Stimulated activated naive CD4-positive, alpha-beta T cell (primary cell): ENCODE data around the gene COL4A2.

Experiments
- DNase-seq, 6 experiments: peaks; one replicate each; lab custom pipeline; 2025; lab: John Stamatoyannopoulos, UW

Gene COL4A2

DNA sequence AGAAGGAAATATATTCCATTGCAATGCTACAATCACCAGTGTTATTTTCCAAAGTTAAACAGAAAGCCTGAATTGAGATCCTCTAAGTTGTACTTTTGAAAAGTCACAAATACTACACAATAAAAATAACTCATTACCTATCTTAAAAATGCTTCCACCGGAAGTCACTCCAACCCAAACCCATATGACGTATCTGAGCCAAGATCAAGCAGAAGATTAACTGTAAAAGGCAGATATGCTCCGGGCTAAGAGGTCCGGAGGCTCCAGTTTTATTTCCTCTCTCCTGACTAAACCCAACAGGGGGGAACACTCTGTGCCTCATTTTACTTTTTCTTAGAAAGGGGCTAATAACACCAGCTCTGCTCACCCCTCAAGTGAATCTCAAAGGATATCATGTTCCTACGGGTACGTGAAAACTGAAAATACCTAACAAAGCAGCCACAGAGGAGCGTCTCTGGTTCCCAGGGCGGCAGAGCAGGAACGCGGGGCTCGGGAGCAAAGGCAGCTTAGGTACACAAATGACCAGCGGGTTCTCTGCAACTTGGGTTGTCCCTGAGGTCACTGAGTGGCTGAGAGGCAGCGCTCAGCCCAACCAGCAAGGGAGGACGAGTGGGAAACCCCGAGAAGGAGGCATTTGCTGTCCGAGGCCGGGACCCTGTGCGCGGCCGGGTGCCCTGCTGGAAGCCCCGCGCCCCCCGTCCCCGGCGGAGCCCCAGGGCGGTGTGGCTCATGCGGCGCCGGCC, 253.7 kb downstream of the COL4A2 start:
- DNase-seq = peak in 3 of 6 experiments; percentile 17 to 41 (median 23)

DNA sequence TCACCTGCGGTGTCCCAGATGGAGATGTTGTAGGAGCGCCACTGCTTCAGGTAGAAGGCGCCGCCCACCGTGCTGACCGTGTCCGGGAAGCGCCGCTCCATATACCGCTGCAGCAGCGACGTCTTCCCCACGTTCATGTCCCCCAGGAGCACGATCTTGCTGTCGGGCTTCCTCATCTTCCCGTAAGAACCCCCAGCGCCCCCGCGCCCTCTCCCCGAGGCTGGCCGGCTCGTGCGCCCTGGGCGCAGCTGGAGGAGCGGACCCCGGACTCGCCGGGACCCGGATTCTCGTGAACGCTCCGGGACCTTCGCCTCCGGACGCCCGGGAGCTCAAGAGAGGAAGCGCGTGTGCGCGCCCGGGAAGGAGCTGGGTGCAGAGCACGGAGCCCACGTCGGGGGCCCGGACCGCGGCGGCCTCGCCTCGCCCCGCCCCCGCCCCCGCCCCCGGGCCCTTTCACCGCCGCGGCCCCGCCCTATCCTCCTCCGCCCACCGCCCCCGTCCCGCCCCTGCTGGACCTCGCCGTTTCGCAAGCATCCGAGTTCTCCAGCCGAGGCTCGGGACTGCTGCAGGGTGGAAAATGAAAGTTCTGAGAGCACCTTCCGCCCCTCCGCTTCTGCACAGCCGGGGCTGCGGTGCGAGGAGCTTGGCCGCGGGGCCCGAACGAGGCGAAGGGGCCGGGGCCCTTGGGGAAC, 254.4 kb downstream of the COL4A2 start, which contains the start of gene RAB20:
Gene RAB20, minus strand, starts transcription at position 379 of the 692 bp plus-strand sequence. Its CDS starts 203 bp downstream, at position 176.
- peak; percentile 17 to 61 (median 52) for DNase-seq

DNA sequence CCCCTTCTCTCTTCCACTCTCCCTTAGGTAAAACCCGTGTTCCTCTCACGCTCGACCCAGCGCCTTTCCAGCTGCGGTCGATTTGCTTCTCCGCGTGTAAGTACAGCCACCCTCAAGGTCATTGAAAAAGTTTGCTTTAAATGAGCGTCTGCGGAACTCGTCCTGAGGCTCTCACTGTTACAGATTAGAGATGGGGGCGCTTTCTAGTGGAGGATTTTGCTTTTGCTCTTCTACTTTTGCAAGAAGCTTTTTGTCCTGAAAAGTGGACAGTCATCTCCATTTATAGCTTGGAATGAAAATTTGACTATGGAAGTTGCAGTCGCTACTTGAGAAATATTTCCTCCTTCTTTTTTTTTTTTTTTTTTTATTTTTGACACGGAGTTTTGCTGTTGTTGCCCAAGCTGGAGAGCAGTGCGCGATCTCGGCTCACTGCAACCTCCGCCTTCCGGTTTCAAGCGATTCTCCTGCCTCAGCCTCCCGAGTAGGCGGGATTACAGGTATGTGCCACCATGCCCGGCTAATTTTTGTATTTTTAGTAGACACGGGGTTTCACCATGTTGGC, 255.0 kb downstream of the COL4A2 start:
- DNase-seq = peak in 3 of 6 experiments; percentile 8 to 60 (median 47)
